Colon (tissue), 2 donors: Measurements from ENCODE around the gene BHMT.

ENCODE experiments used
- FAIRE-seq: peaks from 2 replicates; lab custom pipeline; 2012; peaks lifted over from hg19 to GRCh38; lab: Jason Lieb, UNC
- donor health status: control.
- donor health status: control.

BHMT gene, protein sequence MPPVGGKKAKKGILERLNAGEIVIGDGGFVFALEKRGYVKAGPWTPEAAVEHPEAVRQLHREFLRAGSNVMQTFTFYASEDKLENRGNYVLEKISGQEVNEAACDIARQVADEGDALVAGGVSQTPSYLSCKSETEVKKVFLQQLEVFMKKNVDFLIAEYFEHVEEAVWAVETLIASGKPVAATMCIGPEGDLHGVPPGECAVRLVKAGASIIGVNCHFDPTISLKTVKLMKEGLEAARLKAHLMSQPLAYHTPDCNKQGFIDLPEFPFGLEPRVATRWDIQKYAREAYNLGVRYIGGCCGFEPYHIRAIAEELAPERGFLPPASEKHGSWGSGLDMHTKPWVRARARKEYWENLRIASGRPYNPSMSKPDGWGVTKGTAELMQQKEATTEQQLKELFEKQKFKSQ

DNA sequence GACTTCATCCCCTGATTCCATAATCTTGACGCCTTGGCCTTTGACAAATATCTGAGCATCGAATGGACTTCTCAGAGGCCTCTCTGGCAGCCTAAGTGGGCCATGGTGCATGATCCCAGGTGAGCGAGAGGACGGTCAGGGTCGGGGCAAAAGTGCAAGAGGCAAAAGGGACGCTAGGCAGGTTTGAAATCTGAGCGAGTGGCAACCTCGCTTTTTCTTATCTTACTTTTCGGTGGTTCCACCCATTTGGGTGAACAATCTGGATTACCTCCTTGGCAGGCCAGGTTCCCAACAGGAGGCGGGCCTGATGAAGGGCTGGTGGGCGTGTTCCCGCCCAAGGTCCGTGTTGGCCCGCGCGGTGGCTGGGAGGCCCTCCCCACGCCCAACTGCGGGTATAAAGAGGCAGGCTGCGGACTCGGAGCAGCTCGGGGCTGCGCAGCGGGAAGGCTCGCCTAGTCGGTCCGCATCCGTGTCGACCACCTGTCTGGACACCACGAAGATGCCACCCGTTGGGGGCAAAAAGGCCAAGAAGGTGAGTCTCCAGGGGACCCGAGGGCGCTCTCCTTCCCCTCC is at the start of gene BHMT:
BHMT (plus strand) TSS at position 423 of the 573 bp plus-strand sequence; CDS start at position 500, 77 bp downstream.
- FAIRE-seq, result no peak

- FAIRE-seq, result no peak
These were observed 49.2 kb upstream of the BHMT start for GRCh38 chr5:79062436-79062835.

DNA sequence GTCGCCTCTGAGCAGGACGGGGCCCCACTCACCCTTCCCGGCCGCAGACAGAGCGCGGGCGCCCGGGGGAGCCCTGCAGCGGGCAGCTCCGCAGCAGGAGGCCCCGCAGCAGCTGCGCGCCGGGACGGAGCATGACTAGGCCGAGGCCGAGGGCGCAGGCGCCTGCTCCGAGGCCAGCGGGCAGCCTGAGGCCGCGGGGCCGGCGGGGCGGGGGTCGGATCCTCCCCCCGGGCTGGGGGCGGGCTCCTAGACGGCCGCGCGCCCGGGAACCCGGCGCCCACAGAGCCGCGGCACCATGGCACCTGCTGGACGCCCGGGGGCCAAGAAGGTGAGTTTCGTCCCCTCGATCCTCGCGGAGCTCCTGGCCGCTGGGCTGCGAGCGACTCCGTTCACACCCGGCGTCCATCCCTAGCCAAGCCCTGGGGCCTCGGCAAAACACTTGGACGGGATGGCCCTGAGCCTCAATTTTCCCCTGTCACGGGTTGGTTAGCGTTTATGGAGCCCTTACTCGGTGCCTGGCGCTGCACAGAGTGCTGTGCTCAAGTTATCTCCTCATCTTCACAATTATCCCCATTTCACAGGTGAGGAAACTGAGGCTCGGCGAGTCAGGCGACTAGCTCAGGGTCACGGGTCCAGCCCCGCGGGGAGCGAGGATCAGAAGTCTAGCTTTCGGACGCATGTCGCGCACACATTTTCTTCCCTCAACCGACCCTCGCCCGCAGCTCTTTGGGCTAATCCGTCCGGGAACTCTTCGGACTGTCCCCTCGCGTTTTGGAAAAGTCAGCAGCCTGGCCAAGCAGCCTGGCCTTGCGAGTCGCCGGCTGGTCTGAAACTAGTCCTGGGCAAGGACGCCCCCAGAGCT is 41.9 kb upstream of the BHMT start, which contains the start of the genes BHMT2 and DMGDH:
BHMT2 (plus strand) TSS at position 280 of the 862 bp plus-strand sequence; CDS start at position 296, 16 bp downstream.
DMGDH (minus strand) TSS at position 187 of the 862 bp plus-strand sequence; CDS start at position 133, 54 bp downstream.
- FAIRE-seq, result no peak

GRCh38 chr5:79070350-79070667 is 41.3 kb upstream of the BHMT start:
- FAIRE-seq, result no peak

DNA sequence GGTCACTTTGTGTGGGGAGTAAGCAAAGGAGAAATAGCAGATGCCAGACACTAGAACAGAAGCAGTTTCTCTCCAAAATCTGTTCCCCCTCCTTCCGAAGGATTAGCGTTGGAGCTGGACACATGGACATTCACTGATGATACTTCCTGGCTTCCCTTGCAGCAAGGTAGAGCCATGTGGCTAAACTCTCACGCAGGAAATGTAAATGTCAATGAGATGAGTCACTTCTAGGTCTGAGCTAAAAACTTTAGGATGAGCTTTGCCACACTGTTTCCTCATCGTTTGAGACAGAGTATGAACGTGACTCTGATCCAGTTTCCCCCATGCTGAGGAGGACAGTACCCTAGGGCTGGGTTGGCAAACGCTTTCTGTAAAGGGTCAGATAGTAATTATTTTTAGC is 37.0 kb upstream of the BHMT start:
- FAIRE-seq, result no peak

- no peak for FAIRE-seq
These were observed 35.8 kb upstream of the BHMT start for GRCh38 chr5:79075646-79076426.

DNA sequence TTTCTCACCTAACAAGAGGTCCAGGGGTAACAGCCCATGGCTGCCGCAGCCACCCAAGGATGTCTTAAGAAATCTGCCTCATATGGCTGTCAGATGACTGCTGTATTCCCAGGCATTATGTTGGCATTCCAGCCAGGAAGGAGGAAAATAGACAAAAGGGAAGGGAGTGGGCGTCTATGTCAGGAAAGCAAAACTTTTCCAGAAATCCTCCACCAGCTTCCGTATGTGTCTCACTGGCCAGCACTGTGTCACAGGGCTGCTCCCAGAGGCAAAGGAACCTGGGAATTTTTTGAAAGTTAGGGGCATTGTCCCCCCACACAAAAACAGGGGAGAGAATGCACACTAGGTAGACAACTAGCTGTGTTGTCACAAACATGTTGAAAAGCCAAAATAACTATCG is 34.8 kb upstream of the BHMT start:
- no peak for FAIRE-seq

DNA sequence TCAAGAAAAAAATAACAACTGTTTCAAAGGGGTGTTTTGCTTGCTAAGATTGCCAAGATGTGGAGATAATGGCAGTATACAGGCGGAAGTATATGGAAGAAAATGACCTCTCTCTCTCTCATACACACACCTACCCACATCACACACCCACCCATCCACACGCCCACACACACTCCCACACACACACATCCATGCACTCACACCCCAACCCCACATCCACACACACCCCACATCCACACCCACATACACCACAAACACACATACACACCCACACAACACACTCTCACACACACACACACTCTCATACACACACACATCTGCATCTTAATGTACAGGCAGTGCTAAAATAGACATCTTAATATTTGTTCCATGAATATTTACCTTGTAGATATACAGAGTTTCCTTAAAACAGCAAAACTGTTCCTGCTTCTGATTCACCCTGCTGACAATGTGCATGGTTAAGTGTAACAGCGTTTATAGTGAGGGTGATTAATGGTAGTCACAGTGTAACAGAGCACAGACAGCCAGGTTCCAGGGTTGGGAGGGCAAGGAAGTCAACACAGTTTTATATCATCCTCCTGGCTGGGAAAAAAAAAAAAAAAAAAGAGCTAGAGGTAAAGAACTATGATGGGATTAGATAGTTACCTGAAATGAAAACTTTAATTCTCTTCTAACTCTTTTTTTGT is 33.8 kb upstream of the BHMT start:
- no peak for FAIRE-seq

GRCh38 chr5:79080804-79081203 is 30.8 kb upstream of the BHMT start:
- no peak for FAIRE-seq

- no peak for FAIRE-seq
These were observed 29.8 kb upstream of the BHMT start for GRCh38 chr5:79081779-79082178.

DNA sequence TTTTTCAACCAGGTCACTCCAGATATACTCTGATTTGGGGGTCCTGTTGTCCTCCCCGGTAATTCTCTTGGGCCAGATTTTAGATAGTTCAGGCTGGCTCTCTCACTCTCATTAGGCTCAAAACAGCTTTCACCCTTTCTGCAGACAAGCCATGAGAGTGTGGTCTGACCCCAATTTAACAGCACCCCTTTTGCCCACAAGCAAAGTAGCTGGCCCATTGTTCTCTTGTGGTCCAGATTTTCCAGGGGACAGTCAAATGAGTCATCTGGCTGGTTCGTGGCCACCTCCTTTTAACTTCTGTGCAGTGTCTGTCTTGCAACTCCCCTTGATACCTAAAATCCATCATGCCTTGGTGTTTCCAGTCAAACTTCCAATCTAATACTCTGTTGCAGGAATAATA is 25.5 kb upstream of the BHMT start:
- FAIRE-seq, result no peak

DNA sequence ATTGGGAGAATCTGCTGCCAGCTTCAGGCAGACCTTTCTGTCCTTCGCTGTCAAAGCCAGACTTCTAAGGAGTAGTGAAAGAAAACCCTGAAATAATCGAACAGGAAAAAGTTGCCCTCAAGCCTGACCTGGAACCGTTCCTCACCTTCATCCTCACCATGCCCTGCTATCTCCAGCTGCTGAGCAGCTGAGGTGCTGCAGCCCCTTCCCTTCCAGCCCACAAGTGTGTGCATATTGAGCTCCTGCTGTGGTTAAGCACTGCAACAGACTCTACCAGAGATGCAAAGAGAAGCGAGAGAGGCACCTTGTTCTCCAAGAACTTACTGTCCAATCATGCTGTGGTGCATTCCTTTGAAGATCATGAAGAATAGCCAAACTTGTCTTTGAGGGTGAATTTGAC is 23.1 kb upstream of the BHMT start:
- no peak for FAIRE-seq

DNA sequence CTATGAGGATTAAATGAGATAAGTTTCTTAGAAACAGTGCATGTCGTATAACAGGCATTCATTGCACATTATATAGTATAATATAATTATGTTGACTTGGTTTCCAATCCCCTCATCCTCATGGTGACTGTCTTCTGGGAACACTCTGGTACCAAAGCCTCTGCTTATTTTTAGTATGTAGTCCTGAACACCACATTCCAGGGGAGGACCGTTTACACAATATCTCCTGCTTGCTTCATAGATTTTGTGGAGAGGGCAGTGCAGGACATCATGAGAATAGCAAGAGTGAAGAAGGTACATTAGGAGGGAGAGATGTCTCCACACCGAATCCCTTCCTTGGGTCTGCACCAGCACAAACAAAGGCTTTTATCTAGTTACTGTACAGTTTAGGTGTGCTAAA is 20.5 kb upstream of the BHMT start:
- FAIRE-seq, result no peak

GRCh38 chr5:79093762-79094161 is 17.8 kb upstream of the BHMT start:
- FAIRE-seq, result no peak

- no peak for FAIRE-seq
These were observed 5.7 kb upstream of the BHMT start for GRCh38 chr5:79105868-79106267.

GRCh38 chr5:79107020-79107796 is 4.4 kb upstream of the BHMT start:
- no peak for FAIRE-seq

DNA sequence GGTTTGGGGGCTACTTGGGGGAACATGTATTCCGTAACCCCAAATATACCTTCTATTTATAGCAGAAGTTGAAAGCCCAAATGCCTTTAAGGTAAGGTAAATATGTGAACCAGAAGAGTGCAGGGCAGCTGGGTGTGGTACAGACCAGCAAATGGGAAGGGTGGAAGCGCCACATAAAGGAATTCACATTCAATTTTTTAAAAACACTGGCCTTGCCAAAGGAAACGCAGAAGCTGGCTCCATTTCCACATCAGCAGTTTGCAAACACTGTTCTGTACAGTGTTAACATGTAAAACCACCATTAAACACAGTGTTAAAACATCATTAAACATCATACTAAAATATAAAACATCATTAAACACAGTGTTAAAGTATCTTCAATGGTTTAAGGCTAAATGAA is 3.5 kb upstream of the BHMT start:
- FAIRE-seq, result no peak

DNA sequence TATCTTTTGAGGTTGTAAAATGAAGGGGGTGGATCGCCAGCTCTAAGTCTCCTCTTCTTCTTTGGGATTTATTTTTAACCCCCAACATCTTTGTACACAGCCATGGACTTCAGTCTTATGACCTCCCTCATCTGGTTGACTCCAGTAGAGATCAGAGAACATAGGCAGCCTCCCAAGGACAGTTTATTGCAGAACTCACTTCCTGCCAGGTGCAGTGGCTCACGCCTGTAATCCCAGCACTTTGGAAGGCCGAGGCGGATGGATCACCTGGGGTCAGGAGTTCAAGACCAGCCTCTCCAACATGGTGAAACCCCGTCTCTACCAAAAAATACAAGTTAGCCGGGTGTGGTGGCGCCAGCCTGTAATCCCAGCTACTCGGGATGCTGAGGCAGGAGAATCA is 2.8 kb upstream of the BHMT start:
- no peak for FAIRE-seq

GRCh38 chr5:79109527-79110492 is 1.8 kb upstream of the BHMT start:
- FAIRE-seq, result no peak
